Measurements from ENCODE around the gene APOL4.
"Not testable (repeated sequence)": the region's sequence is repeated elsewhere in the genome, so short reads cannot be mapped to it uniquely, and the experiment has no call there.

APOL4 gene

GRCh38 chr22:36201630-36202319, at the start of gene APOL4:
TSS of gene APOL4 (minus strand) at chr22:36201809. CDS start at chr22:36201734, 75 bp downstream.
- no peak within 1 kb of the TSS for H3K4me3 ChIP-seq (ENCODE audit: low read depth, low read length)
- DNase-seq (ENCODE audit: low read depth), result no peak
- TF ChIP-seq, protein P1, sequence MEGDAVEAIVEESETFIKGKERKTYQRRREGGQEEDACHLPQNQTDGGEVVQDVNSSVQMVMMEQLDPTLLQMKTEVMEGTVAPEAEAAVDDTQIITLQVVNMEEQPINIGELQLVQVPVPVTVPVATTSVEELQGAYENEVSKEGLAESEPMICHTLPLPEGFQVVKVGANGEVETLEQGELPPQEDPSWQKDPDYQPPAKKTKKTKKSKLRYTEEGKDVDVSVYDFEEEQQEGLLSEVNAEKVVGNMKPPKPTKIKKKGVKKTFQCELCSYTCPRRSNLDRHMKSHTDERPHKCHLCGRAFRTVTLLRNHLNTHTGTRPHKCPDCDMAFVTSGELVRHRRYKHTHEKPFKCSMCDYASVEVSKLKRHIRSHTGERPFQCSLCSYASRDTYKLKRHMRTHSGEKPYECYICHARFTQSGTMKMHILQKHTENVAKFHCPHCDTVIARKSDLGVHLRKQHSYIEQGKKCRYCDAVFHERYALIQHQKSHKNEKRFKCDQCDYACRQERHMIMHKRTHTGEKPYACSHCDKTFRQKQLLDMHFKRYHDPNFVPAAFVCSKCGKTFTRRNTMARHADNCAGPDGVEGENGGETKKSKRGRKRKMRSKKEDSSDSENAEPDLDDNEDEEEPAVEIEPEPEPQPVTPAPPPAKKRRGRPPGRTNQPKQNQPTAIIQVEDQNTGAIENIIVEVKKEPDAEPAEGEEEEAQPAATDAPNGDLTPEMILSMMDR (IDR thresholded peaks at IDR 0.05; ENCODE audit: low read depth, low read length, missing control alignments), result no peak

GRCh38 chr22:36250292-36250960, 48.8 kb upstream of the APOL4 start:
- H3K4me3 ChIP-seq (ENCODE audit: low read depth, low read length), result not testable (repeated sequence)
- peak; percentile 55 for DNase-seq (ENCODE audit: low read depth)

GRCh38 chr22:36249160-36249559, 47.6 kb upstream of the APOL4 start:
- H3K4me3 ChIP-seq (ENCODE audit: low read depth, low read length), result no peak overlapping the region
- TF ChIP-seq, protein P1 (IDR thresholded peaks at IDR 0.05; ENCODE audit: low read depth, low read length, missing control alignments), result no peak
- DNase-seq (ENCODE audit: low read depth), result no peak

DNA sequence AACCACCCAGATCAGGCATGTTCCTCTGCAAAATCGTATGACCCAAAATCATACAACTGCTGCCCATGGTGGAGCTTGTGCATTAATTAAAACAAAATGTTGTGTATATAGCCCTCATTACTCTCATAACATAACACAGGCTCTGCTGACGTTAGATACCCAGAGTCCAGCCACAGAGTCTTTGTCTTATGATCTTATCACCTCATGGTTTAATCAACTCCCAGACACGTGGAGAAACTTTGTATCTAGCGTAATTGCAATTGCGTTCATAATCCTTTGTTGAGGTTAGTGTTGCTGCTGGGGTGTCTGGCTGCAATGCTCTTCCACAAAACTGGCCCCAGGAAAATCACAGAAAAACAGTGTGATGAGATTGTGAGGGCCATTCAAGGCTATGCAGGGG, 46.3 kb upstream of the APOL4 start:
- no peak overlapping the region for H3K4me3 ChIP-seq (ENCODE audit: low read depth, low read length)
- no peak for DNase-seq (ENCODE audit: low read depth)
- TF ChIP-seq, protein P1 (IDR thresholded peaks at IDR 0.05; ENCODE audit: low read depth, low read length, missing control alignments), result no peak

- H3K4me3 ChIP-seq (ENCODE audit: low read depth, low read length), result no peak overlapping the region
- no peak for DNase-seq (ENCODE audit: low read depth)
- TF ChIP-seq, protein P1 (IDR thresholded peaks at IDR 0.05; ENCODE audit: low read depth, low read length, missing control alignments), result no peak
Measured at GRCh38 chr22:36246718-36247117, 45.1 kb upstream of the APOL4 start.

GRCh38 chr22:36245805-36246356, 44.3 kb upstream of the APOL4 start:
- H3K4me3 ChIP-seq (ENCODE audit: low read depth, low read length), result no peak overlapping the region
- TF ChIP-seq, protein P1 (IDR thresholded peaks at IDR 0.05; ENCODE audit: low read depth, low read length, missing control alignments), result no peak
- DNase-seq (ENCODE audit: low read depth), result no peak

GRCh38 chr22:36244522-36245391, 43.1 kb upstream of the APOL4 start:
- no peak for DNase-seq (ENCODE audit: low read depth)
- no peak overlapping the region for H3K4me3 ChIP-seq (ENCODE audit: low read depth, low read length)
- TF ChIP-seq, protein P1 (IDR thresholded peaks at IDR 0.05; ENCODE audit: low read depth, low read length, missing control alignments), result no peak
